Smooth muscle cell (in vitro differentiated cells): ENCODE results near the gene MED13L. TPM values are rescaled to one million over a fixed set of nuclear protein-coding genes. Genes with fewer than 3 reads are reported as not detected.

ENCODE experiments used
- DNase-seq: peaks from one replicate; lab custom pipeline; 2025; ENCODE audit not compliant: unreplicated experiment; lab: John Stamatoyannopoulos, UW
- H2AFZ ChIP-seq: fragments of 200-600 bp; sonication (generic); 2 replicates; pipeline ENCODE4 v1.6.0; 2016; ENCODE audit warnings: antibody characterized with exemption, low read depth, mild to moderate bottlenecking
- H3F3A ChIP-seq: fragments of 200-600 bp; sonication (generic); 2 replicates; pipeline ENCODE4 v1.6.0; 2017; ENCODE audit warnings: antibody characterized with exemption, low read depth
- H3K27ac ChIP-seq: fragments of 200-600 bp; sonication (generic); 2 replicates; pipeline ENCODE4 v1.5.1; 2016; ENCODE audit warnings: low read depth, mild to moderate bottlenecking
- H3K27me3 ChIP-seq: fragments of 200-600 bp; sonication (generic); 2 replicates; pipeline ENCODE4 v1.6.1; 2016; ENCODE audit warnings: low read depth, mild to moderate bottlenecking
- H3K36me3 ChIP-seq: fragments of 200-600 bp; sonication (generic); 2 replicates; pipeline ENCODE4 v1.5.1; 2016; ENCODE audit warnings: low read depth
- H3K4me1 ChIP-seq: fragments of 200-600 bp; sonication (generic); 2 replicates; pipeline ENCODE4 v1.5.1; 2016; ENCODE audit warnings: low read depth
- H3K4me2 ChIP-seq: fragments of 200-600 bp; sonication (generic); 2 replicates; pipeline ENCODE4 v1.6.0; 2016; ENCODE audit warnings: mild to moderate bottlenecking
- H3K4me3 ChIP-seq: fragments of 200-600 bp; sonication (generic); 2 replicates; pipeline ENCODE4 v1.5.1; 2016; ENCODE audit warnings: mild to moderate bottlenecking
- H3K79me2 ChIP-seq: fragments of 200-600 bp; sonication (generic); 2 replicates; pipeline ENCODE4 v1.6.0; 2016; ENCODE audit warnings: low read depth, mild to moderate bottlenecking
- H3K9ac ChIP-seq: fragments of 200-600 bp; sonication (generic); 2 replicates; pipeline ENCODE4 v1.6.0; 2016; ENCODE audit warnings: low read depth
- H3K9me3 ChIP-seq: fragments of 200-600 bp; sonication (generic); replicated peaks from 2 replicates; pipeline ENCODE4 v1.5.1; 2016; ENCODE audit warnings: low read depth
- H4K20me1 ChIP-seq: fragments of 200-600 bp; sonication (generic); 2 replicates; pipeline ENCODE4 v1.6.0; 2016; ENCODE audit warnings: low read depth
- CTCF ChIP-seq: fragments of 200-600 bp; sonication (generic); IDR thresholded peaks from 2 replicates; pipeline ENCODE4 v1.5.1; 2017; ENCODE audit warnings: borderline replicate concordance, mild to moderate bottlenecking, antibody characterized with exemption; ENCODE audit not compliant: insufficient read depth, poor library complexity, severe bottlenecking
- WGBS: methylation state at CpG from one replicate; pipeline ENCODE4 v1.1.7; 2016; ENCODE audit warnings: low lambda C conversion rate; 5-methylcytosine and 5-hydroxymethylcytosine counted together
- polyA plus RNA-seq: library from polyadenylated mRNA; unstranded; fragments of >200 nt; fragmentation: Nextera tagmentation; extraction: Ambion mirVana; gene quantifications from 2 replicates; pipeline ENCODE4 v1.2.1, GENCODE V29; 2016
- total RNA-seq: library from RNA; depleted of rRNA; stranded (reverse); fragments of >200 nt; gene quantifications from 2 replicates; pipeline ENCODE4 v1.2.3, GENCODE V29; 2014

The MED13L gene
- total and polyA plus RNA-seq, 2 experiments from 2014 or later: 13.2 to 74.3 TPM

DNA sequence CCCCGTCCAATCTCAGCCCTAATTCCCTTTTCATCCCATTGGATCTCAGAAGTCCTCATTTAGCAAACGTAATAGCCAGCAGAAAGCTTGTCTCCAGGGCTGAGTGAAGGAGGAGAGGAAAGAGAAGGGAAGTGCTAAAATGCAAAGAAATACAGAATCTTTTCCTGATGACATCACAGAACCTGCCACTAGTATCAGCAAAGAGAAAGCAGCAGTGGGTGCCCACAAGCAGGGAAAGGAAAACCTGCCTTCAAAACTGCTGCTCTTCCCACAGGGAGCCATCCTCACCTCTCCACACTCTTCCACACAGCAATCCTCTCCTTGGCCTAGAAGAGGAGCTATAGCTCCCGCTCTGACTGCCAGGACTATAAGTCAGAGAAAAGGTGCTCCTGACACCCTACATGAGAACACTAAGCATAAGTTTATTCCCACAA, 11.3 kb downstream of the MED13L start:
- Histone ChIP-seq H3K4me1 (peaks cover 61% of the 10 kb centered on the region), H3K27me3 (no peaks in the 10 kb centered on the region), H2AFZ (no peak overlapping the region), H3K4me2 (peak overlapping the region; percentile 60), H3K27ac (peak overlapping the region; percentile 41), H3K4me3 (no peak overlapping the region), H3K36me3 (no peaks in the 10 kb centered on the region), H3K9me3 (no peaks in the 10 kb centered on the region), H3K9ac (no peak overlapping the region), H4K20me1 (peaks cover 100% of the 10 kb centered on the region), H3K79me2 (peaks cover 100% of the 10 kb centered on the region), H3F3A (no peaks in the 10 kb centered on the region)
- no peak for TF ChIP-seq CTCF
- 48% methylated on average over 3 of the region's 3 CpGs for WGBS
- no peak for DNase-seq

DNA sequence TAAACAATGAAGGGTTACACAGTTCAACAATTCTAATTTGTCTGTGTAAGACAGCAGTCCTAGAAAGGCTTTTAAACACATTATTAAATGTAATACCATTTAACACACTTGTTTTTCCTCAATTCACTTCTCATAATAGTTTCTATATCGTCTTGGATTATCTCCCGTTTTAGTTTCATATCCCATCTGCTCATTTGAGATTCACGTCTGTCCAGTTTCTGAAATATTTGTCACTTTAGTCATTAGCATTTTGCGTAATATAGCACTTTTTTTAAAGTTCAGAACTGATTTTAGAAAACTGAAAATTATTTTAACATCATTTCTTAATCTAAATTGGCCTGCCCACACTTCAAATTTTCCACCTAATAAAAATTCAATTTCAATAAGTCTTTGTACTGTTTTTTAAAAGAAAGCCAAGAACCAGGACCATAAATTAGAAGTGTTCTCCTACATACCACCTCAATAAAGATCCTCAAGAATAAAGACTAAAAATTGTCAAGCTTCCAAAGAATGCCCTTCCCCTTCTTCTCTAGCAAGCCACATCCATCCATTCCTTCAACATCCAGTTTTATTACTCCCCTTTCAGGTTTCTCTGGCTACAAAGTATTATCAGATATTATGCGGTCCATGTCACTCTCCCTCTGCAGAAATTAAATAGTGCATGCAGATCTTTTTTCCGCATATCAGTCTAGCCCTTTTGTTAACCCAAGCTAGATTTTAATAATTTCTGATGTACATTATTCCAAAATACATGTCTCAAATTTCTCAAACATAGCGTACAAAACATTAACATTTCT, 11.9 kb downstream of the MED13L start:
- Histone ChIP-seq H3K4me1 (peaks cover 61% of the 10 kb centered on the region), H3K4me2 (peak overlapping the region; percentile 60)

GRCh38 chr12:116264525-116265070, 12.9 kb downstream of the MED13L start:
- peaks cover 61% of the 10 kb centered on the region for H3K4me1 ChIP-seq
- H2AFZ ChIP-seq: no peak overlapping the region
- no peaks in the 10 kb centered on the region for H3K27me3 ChIP-seq
- no peaks in the 10 kb centered on the region for H3K9me3 ChIP-seq
- H3F3A ChIP-seq: no peaks in the 10 kb centered on the region
- no peak overlapping the region for H3K9ac ChIP-seq
- H3K4me2 ChIP-seq: no peak overlapping the region
- H3K27ac ChIP-seq: no peak overlapping the region
- H3K4me3 ChIP-seq: no peak overlapping the region
- H3K79me2 ChIP-seq: peaks cover 100% of the 10 kb centered on the region
- no peaks in the 10 kb centered on the region for H3K36me3 ChIP-seq
- TF ChIP-seq CTCF: no peak
- WGBS: 85% methylated on average over 2 of the region's 2 CpGs
- no peak for DNase-seq
- peaks cover 100% of the 10 kb centered on the region for H4K20me1 ChIP-seq

More for the DNA sequence above, 11.9 kb downstream of the MED13L start:
- H3K27ac ChIP-seq: peak overlapping the region; percentile 41
- no peaks in the 10 kb centered on the region for H3K9me3 ChIP-seq
- H3K4me3 ChIP-seq: no peak overlapping the region
- peaks cover 100% of the 10 kb centered on the region for H3K79me2 ChIP-seq
- no peaks in the 10 kb centered on the region for H3K27me3 ChIP-seq
- DNase-seq: no peak
- no peak for TF ChIP-seq CTCF
- WGBS: 74% methylated on average over 7 of the region's 7 CpGs
- no peaks in the 10 kb centered on the region for H3F3A ChIP-seq
- H3K36me3 ChIP-seq: no peaks in the 10 kb centered on the region
- H2AFZ ChIP-seq: no peak overlapping the region
- peaks cover 100% of the 10 kb centered on the region for H4K20me1 ChIP-seq
- no peak overlapping the region for H3K9ac ChIP-seq
